GM19193 (cell line): ENCODE measurements around the gene RAMP1.

Experiments
- POLR2A ChIP-seq: IDR thresholded peaks from 4 replicates; pipeline ENCODE4 v1.6.1; 2011; ENCODE audit not compliant: insufficient read depth, insufficient read length; ENCODE audit errors: extremely low read depth

RAMP1 gene

DNA sequence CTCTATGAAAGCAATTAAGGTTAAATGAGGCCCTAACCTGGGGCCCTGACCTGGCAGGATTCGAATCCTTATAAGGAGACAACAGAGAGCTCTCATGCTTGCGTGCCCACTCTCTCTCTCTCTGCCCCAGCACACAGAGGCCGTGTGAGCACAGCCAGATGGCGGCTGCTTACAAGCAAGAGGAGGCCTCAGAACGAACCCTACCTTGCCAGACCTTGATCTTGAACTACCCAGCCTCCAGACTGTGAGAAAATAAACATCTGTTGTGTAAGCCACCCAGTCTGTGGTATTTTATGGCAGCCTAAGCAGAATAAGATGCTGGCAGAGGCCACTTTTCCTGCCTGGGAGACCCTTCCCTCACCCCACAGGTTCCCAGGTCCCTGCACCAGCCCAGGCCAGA, 102.2 kb downstream of the RAMP1 start:
- TF ChIP-seq POLR2A = no peak
